Gastrocnemius medialis (tissue), 4 donors: ENCODE results near the gene TPSAB1. TPM values are rescaled to one million over a fixed set of nuclear protein-coding genes. Genes with fewer than 3 reads are reported as not detected.

ENCODE experiments used
- ATAC-seq, 2 donors: fragments of 150-250 bp; one replicate each; pipeline ENCODE4 v1.9.1; 2016
- DNase-seq, 2 donors: peaks; one replicate each; pipeline ENCODE4 v3.0.0-alpha.2; 2019
- H3K27ac ChIP-seq, 4 donors: fragments of 200-600 bp; sonication (generic); 1 replicate in 1 of 4; 2 replicates in 3 of 4; pipeline ENCODE4 v1.5.1; 2016 to 2018; ENCODE audit warnings: mild to moderate bottlenecking in 2 of 4, moderate library complexity in 1 of 4
- H3K27me3 ChIP-seq, 3 donors: fragments of 200-600 bp; sonication (generic) in 2 of 3; 1 replicate in 1 of 3; 2 replicates in 2 of 3; pipeline versions ENCODE4 v1.5.1 to v1.6.0; 2016 to 2019; ENCODE audit warnings: mild to moderate bottlenecking in 1 of 3, moderate library complexity in 1 of 3
- H3K36me3 ChIP-seq, 2 donors: fragments of 200-600 bp; sonication (generic) in 1 of 2; one replicate each; pipeline ENCODE4 v1.5.1; 2017 to 2018
- H3K4me1 ChIP-seq, 2 donors: fragments of 200-600 bp; sonication (generic) in 1 of 2; one replicate each; pipeline ENCODE4 v1.5.1; 2016 to 2017; ENCODE audit warnings: mild to moderate bottlenecking in 2 of 2
- H3K4me3 ChIP-seq, 4 donors: fragments of 200-600 bp; sonication (generic) in 3 of 4; 1 replicate in 1 of 4; 2 replicates in 3 of 4; pipeline ENCODE4 v1.5.1; 2016 to 2019; ENCODE audit warnings: mild to moderate bottlenecking in 2 of 4
- H3K9me3 ChIP-seq, 3 donors: fragments of 200-600 bp; sonication (generic) in 2 of 3; 1 replicate in 1 of 3; 2 replicates in 2 of 3; pipeline ENCODE4 v1.5.1; 2016 to 2019
- POLR2A ChIP-seq, 2 donors: fragments of 450-650 bp; IDR thresholded peaks; one replicate each; pipeline ENCODE4 v1.6.1; 2017; ENCODE audit warnings: antibody characterized with exemption in 2 of 2, mild to moderate bottlenecking in 2 of 2, moderate library complexity in 2 of 2
- in situ Hi-C, 4 donors: fragments of 200-750 bp; cut with MboI; loops; one replicate each; pipeline versions ENCODE4 v1.15.0 to v1.8.0; 2017; ENCODE audit warnings: low sequenced_read_pairs in 4 of 4
- intact Hi-C: fragments of 100-400 bp; cut with DNase I; formaldehyde crosslinking; loops from one replicate; pipeline ENCODE4 v1.15.1; 2023; ENCODE audit warnings: low total_unique reads
- total RNA-seq, 4 donors: library from RNA; depleted of rRNA; stranded (reverse); fragments of >200 nt; gene quantifications; one replicate each; pipeline versions ENCODE4 v1.1.0 to v1.2.3, GENCODE V29; 2016
- TF ChIP-seq, protein P1 (sequence below), 5 experiments: fragments of 450-650 bp in 3 of 5; fragments of 200-600 bp in 2 of 5; sonication (generic) in 2 of 5; IDR thresholded peaks in 4 of 5; conservative IDR thresholded peaks in 1 of 5; 1 replicate in 4 of 5; 2 replicates in 1 of 5; pipeline ENCODE4 v1.5.1; 2016 to 2019; ENCODE audit warnings: antibody characterized with exemption in 5 of 5, mild to moderate bottlenecking in 3 of 5, moderate library complexity in 3 of 5

TPSAB1 gene
- total RNA-seq, 4 donors from 2014 or later = 3.3 to 14.9 (median 7.8) TPM

DNA sequence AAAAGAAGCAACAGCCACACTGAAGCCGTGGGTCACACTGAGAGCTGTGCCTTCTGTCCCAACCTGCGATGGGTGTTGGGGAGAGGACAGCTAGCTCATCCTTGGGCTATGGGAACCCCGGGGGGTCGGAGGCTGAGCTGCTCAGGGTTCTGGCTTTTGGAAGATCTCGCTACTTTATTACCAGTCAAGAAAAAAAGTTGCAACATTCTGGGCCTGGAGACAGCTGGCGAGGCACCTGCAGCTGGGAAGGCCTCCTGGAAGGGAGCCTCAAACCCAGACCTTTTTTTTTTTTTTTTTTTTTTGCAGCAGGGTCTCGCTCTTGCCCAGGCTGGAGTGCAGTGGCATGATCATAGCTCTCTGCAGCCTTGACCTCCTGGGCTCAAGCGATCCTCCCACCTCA is 40.3 kb downstream of the TPSAB1 start:
- DNase-seq = no peak
- Histone ChIP-seq H3K36me3 (no peaks in the 10 kb centered on the region), H3K9me3 (no peaks in the 10 kb centered on the region), H3K4me1 (no peaks in the 10 kb centered on the region), H3K27ac (no peak overlapping the region), H3K27me3 (peaks cover 12 to 43% (median 41%) of the 10 kb centered on the region in 3 donors), H3K4me3 (no peak overlapping the region)
- in situ Hi-C loops = no loop called here
- ATAC-seq = no peak
- intact Hi-C loops = no loop called here
- TF ChIP-seq, protein P1, sequence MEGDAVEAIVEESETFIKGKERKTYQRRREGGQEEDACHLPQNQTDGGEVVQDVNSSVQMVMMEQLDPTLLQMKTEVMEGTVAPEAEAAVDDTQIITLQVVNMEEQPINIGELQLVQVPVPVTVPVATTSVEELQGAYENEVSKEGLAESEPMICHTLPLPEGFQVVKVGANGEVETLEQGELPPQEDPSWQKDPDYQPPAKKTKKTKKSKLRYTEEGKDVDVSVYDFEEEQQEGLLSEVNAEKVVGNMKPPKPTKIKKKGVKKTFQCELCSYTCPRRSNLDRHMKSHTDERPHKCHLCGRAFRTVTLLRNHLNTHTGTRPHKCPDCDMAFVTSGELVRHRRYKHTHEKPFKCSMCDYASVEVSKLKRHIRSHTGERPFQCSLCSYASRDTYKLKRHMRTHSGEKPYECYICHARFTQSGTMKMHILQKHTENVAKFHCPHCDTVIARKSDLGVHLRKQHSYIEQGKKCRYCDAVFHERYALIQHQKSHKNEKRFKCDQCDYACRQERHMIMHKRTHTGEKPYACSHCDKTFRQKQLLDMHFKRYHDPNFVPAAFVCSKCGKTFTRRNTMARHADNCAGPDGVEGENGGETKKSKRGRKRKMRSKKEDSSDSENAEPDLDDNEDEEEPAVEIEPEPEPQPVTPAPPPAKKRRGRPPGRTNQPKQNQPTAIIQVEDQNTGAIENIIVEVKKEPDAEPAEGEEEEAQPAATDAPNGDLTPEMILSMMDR (IDR thresholded peaks at IDR 0.05 in 4 of 5, conservative IDR thresholded peaks at IDR 0.05 in 1 of 5) = no peak
- TF ChIP-seq POLR2A (IDR thresholded peaks at IDR 0.05) = no peak

DNA sequence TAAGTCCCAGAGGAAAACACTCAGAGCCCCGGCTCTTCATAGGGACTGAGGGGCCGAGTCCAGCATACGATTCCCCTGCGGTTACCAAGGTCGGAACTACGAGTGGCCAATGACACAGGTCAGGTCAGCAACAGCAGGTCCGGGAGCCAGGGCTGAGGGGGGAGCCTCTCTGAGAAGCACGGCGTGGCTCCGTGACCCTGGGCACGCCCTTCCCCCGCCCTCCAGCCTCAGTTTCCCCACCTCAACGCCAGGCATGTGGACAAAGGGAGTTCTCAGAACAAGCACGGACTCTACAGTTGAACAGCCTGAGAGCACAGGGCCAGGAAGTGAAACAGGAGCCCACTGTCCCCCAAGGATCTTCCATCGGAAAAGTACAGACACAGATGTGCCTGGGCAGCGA is 41.0 kb downstream of the TPSAB1 start:
- in situ Hi-C loops (no loop called here), intact Hi-C loops (no loop called here)
- no peak for ATAC-seq
- no peak for DNase-seq
- TF ChIP-seq, protein P1 (IDR thresholded peaks at IDR 0.05 in 4 of 5, conservative IDR thresholded peaks at IDR 0.05 in 1 of 5) = no peak
- TF ChIP-seq POLR2A (IDR thresholded peaks at IDR 0.05) = no peak
- no peaks in the 10 kb centered on the region for H3K9me3 ChIP-seq
- H3K27me3 ChIP-seq = peaks cover 9 to 47% (median 45%) of the 10 kb centered on the region in 3 donors
- H3K36me3 ChIP-seq = no peaks in the 10 kb centered on the region
- H3K4me3 ChIP-seq = no peak overlapping the region
- H3K4me1 ChIP-seq = no peaks in the 10 kb centered on the region
- H3K27ac ChIP-seq = no peak overlapping the region

GRCh38 chr16:1282324-1282973 is 41.9 kb downstream of the TPSAB1 start:
- peaks cover 17 to 56% (median 47%) of the 10 kb centered on the region in 3 donors for H3K27me3 ChIP-seq
- intact Hi-C loops = no loop called here
- H3K27ac ChIP-seq = no peak overlapping the region
- no peaks in the 10 kb centered on the region for H3K36me3 ChIP-seq
- no peak overlapping the region for H3K4me3 ChIP-seq
- ATAC-seq = no peak
- in situ Hi-C loops = no loop called here
- H3K4me1 ChIP-seq = no peaks in the 10 kb centered on the region
- H3K9me3 ChIP-seq = no peaks in the 10 kb centered on the region
- TF ChIP-seq, protein P1 (IDR thresholded peaks at IDR 0.05 in 4 of 5, conservative IDR thresholded peaks at IDR 0.05 in 1 of 5) = no peak
- TF ChIP-seq POLR2A (IDR thresholded peaks at IDR 0.05) = no peak
- no peak for DNase-seq

GRCh38 chr16:1283296-1283695 is 42.8 kb downstream of the TPSAB1 start:
- Histone ChIP-seq H3K36me3 (no peaks in the 10 kb centered on the region), H3K27ac (no peak overlapping the region), H3K4me3 (no peak overlapping the region), H3K9me3 (no peaks in the 10 kb centered on the region), H3K27me3 (peaks cover 22 to 65% (median 56%) of the 10 kb centered on the region in 3 donors), H3K4me1 (no peaks in the 10 kb centered on the region)
- no peak for TF ChIP-seq POLR2A (IDR thresholded peaks at IDR 0.05)
- TF ChIP-seq, protein P1 (IDR thresholded peaks at IDR 0.05 in 4 of 5, conservative IDR thresholded peaks at IDR 0.05 in 1 of 5) = no peak
- in situ Hi-C loops = no loop called here
- DNase-seq = no peak
- ATAC-seq = no peak
- intact Hi-C loops = no loop called here
